Left kidney (tissue), 2 donors: ENCODE measurements around the gene IKBKG. TPM values are rescaled to one million over a fixed set of nuclear protein-coding genes. Genes with fewer than 3 reads are reported as not detected.
"Not testable (repeated sequence)": the region's sequence is repeated elsewhere in the genome, so short reads cannot be mapped to it uniquely, and the experiment has no call there.

Experiments used
- DNase-seq: peaks from one replicate; pipeline ENCODE4 v3.0.0-alpha.2; 2013
- polyA plus RNA-seq: library from polyadenylated mRNA; unstranded; fragments of 120-200 nt; gene quantifications from one replicate; pipeline ENCODE4 v1.2.1, GENCODE V29; 2013; ENCODE audit not compliant: insufficient read length

Gene IKBKG
- polyA plus RNA-seq, 1 donor = 14.0 TPM

DNA sequence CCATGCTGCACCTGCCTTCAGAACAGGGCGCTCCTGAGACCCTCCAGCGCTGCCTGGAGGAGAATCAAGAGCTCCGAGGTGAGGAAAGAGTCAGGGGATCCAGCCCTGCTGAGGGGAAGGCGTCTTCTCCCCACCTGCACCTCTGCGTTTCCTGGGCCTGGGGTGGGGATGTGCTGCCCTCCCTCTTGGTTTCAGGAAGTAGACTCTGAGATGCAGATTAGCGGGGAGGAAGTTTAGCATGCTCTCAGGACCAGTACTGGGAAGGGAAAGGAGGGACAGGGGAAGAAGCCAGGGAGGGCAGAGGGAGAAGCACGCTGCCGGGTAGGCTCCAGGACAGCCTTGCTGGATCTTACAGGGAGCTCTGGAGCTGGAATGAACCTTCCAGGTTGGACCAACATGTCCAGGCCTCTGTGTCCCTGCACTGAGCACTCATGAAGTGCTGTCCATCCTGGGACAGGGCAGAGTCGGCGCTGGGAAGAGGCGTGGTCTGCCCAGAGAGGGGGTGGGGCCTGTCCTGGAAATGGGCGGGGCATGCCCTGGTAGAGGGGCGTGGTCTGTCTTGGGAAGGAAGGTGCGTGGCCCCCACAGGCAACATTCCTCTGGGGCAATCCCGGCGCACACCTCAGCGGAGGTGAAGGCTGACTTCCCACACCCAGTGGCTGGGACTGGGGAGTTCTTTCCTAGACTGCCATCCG lies 4.8 kb downstream of the IKBKG start:
- not testable (repeated sequence) for DNase-seq

DNA sequence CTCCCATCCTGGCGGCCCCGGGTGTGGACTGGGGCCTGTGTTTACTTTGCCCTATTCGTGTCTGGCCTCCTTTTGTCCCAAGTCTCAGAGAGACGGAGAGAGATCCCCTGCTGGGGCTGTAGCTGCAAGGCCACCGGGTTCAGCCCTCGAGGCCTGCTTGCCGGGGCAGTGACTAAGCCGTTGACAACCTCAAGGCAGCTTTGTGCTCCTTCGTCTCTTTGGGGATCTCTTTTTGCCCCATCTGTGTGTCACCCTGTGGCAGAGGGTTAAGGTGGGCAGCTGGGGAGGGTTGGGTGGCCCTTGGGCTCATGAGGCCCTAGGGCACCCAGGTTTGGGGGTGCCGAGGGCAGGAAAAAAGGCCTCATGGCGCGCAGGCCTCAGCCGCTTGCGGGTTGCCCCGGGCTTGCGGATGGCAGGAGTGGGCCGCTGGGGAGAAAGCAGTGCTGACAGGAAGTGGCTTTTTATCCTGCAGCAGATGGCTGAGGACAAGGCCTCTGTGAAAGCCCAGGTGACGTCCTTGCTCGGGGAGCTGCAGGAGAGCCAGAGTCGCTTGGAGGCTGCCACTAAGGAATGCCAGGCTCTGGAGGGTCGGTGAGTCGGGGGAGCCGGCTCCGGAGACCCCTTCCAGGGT lies 10.8 kb downstream of the IKBKG start:
- not testable (repeated sequence) for DNase-seq

DNA sequence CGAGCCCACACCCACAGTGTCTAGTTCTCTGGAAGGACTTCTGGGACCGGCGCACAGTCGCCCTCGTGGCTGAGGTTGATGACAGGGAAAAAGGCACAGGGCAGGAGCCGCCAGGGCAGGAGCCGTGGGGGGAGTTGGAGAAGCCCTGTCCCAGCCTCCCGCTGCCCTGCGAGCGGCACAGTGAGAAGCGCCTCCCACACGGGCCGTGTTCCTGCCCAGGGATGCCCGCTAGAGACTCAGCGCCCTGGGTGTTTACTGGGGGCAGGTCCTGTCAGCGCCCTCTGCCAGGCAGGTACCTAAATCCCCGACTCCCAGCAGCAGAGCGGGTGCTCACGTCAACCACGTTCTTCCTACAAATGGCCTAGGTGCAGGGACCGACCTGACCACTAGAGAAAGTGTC lies 11.5 kb downstream of the IKBKG start:
- not testable (repeated sequence) for DNase-seq

DNA sequence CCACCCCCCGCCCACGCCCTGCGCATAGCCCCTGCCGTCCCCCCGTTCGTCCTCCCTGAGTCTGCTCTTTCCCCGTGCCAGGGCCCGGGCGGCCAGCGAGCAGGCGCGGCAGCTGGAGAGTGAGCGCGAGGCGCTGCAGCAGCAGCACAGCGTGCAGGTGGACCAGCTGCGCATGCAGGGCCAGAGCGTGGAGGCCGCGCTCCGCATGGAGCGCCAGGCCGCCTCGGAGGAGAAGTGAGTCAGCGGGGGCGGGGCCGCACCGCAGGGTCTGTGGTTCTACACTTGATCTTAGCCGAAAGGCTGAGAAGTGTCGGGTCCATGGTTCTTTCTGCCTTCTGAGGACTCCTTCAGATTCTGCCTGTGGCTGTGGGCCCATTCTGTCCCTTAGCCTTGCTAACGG lies 12.9 kb downstream of the IKBKG start:
- not testable (repeated sequence) for DNase-seq

DNA sequence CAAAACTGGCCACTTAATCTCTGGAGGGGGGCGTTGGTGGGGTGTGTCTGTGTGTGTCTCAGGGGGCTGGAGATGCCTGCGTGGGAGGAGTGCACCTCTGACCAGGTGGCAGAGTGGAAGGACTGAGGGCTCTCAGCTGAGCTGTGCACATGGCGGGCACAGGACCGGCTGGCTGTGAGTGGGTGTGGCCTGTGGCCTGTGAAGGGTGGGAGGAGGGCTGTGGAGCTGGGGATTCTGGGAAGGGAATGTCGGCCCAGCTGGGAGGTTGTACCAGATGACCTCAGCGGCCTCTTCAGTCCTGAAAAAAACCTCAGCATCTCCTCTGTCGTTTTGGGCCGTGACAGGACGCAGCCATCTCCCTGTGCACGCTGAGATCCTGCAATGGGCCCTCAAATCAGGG lies 14.9 kb downstream of the IKBKG start:
- not testable (repeated sequence) for DNase-seq

DNA sequence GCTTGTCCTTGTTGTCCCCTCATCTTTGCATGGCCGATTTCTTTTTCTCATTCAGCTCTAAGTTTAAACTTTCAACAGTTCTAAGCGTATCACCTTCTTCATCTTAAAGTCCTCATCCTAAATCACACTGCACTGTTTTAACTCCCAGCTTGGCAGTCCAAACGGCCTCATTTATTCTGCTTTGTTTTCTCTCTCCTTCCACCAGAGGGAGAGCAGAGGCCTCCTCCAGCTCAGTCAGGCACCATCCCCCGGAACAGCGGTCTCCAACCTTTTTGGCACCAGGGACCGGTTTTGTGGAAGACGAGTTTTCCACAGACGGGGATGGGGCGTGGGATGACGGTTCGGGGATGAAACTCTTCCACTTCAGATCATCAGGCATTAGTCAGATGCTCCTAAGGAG lies 22.9 kb downstream of the IKBKG start:
- DNase-seq = not testable (repeated sequence)

DNA sequence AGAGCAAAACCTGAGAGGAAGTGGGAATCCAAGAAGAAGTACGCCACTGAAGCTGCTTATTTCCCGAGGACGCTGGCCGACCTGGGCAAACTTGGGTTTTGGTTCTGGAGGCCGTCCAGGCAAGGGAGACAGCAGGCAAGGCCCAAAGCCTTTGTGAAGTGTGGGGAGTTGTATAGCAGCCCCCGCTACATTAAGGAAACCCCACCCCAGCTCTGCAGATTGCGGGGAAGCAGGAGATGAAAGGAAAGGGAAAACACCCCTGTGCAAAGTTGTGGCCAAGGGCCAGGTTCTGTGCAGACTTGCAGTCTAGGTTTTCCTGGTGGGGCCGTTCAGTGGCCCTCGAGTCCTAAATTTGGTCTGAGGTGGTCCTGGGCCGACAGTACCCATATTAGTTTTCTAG lies 25.6 kb downstream of the IKBKG start:
- not testable (repeated sequence) for DNase-seq

DNA sequence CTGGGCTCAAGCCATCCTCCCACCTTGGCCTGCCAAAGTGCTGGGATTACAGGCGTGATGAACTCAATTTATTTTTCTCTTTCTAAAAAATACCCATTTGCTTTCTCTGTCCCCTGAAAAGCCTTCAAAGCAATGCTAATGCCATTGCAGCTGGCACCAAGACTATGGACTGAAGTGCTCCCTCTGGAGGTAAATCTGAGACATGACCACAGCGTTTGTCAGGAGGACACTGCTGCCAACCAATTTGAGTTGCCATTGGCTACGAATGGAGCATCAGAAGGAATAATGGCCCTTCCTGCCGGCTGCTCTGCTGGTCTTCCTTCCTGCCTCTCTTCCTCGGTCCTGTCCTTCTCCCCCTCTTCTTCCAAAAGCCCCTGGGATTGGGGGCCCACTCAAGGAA lies 27.7 kb downstream of the IKBKG start:
- DNase-seq = not testable (repeated sequence)

DNA sequence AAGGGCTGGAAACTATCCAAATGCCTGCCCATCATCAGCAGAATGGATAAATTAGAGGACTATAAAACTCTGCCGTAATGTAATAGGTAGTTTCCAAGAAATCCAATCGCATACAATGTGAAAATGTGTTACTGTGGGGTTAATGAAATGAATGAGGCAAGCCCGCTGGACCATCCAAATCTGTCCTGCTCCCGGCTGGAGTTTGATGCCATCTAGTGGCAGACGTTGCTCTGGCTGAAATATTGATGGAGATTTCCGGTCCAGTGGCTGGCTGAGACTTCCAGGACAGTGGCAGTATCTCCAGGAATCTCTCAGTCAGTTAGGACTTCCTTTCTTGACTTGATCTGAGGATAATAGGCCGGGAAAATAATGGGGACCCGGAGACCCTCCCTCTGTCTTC lies 35.6 kb downstream of the IKBKG start:
- not testable (repeated sequence) for DNase-seq

DNA sequence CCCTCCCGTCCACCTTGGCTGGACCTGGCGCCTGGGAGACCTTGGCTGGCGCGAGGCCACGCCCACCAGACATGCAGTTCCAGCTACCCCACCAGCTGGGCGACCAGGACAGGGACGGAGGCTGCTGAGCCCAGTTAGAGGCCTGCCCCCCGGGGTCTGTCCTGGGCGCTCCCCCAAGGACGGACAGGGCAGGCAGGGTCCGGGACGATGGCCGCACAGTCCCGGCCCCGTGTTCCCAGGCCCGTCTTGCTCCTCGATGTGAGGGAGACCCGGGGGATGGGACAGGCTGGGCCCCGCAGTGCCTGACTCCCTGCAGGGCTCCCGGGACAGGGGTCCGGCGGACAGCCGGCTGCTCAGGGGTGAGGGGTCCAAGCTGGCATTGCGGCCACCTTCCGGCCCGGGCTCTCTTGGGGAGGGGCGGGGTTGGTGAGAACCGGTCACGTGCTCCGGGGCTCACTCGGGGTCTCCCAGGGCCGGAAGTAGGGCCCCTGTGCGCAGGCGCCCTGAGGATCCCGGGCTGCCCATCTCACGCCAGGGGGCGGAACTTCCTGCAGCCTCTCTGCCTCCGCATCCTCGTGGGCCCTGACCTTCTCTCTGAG lies 37.3 kb downstream of the IKBKG start, which contains the start of gene CTAG1A:
Gene CTAG1A, plus strand, starts transcription at position 549 of the 599 bp plus-strand sequence. CDS start 74 bp downstream, outside the sequence.
- DNase-seq = not testable (repeated sequence)

DNA sequence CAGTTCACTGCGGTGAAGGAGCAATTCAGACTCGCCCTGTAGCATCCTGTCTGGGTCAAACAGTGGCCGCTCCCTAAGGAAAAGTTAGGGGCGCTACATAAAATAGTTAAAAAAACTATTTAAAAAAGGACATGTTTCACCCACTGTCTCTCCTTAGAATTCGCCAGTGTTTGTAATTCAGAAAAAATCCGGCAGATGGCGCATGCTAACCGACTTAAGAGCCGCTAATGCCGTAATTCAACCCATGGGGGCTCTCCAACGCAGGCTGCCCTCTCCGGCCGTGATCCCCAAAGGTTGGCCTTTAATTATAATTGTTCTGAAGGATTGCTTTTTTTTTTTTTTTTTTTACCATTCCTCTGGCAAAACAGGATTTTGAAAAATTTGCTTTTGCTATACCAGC lies 43.0 kb downstream of the IKBKG start:
- not testable (repeated sequence) for DNase-seq

DNA sequence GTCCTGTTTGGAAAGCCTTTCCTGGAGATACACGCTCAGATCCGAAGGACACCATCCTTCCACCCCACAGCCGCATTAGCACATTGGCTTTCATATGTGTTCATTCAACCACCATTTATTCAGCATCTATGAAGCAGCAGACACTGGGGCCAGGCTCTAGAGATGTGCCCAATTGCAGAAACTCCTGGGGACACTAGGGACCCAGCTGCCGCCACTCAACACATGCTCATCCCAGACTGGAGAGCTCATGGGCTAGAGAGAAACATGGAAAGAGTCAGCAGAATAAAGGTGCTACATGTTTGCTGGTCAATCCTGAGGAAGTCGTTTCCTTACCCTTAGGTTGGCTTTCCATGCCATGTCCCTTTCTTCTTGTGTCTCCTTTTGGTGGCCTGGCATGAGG lies 45.1 kb downstream of the IKBKG start:
- DNase-seq = no peak

DNA sequence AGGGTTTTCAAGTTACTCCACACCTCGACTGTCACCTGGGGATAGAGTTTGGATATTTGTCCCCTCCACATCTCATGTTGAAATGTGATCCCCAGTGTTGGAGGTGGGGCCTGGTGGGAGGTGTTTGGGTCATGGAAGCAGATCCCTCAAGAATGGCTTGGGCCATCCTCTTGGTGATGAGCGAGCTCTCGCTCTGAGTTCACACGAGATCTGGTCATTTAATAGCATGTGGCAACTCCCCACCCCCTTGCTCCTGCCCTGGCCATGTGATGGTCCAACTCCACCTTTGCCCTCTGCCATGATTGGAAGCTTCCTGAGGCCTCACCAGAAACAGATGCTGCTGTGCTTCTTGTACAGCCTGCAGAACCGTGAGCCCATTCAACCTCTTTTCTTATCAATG lies 45.8 kb downstream of the IKBKG start:
- no peak for DNase-seq

DNA sequence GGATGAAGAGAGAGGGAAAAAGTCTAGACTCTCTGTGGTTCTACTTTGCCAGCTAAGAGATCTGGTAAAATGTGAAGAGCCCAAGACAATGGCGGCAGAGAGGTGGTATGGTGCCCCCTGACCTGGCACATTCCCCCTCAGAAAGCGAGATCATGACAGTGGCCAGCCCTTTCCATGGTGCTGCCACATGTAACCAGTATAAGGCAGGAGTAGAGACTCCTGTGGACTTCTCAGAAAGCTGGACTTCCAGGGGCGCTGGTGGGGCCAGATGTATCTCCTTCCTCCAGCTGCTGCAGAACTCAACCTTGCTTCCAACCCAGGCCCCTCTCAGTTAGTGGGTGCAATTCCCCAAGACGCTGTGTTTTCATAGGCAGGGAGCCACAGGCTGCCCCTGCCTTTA lies 47.1 kb downstream of the IKBKG start:
- no peak for DNase-seq

DNA sequence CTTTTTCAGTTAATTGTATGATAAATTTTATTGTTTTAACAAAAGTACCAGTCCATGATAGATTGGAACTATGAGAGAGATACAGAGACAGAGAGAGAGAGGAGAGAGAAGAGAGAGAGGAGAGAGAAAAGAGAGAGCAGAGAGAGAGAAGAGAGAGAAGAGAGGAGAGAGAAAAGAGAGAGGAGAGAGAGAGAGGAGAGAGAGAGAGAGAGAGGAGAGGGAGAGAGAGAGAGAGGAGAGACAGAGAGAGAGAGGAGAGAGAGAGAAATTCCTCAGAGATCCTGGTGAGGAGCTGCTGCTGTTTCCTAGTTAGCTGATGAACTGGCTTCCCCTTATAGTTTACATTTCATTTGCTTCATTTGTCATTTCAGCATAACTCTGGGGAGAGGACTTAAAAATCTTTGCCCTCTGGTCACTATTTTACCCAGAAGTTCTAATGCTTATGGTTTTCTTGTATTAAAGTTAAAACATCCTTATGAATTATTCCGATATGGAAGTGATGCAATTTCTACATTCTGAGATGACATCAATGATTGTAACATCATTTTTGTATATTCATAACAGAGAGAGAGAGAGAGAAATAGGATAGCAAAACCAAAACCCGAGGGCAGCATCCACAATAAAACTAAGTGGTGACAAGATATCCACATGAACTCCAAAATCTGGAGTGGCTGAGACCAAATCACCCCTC lies 48.3 kb downstream of the IKBKG start:
- DNase-seq = no peak

DNA sequence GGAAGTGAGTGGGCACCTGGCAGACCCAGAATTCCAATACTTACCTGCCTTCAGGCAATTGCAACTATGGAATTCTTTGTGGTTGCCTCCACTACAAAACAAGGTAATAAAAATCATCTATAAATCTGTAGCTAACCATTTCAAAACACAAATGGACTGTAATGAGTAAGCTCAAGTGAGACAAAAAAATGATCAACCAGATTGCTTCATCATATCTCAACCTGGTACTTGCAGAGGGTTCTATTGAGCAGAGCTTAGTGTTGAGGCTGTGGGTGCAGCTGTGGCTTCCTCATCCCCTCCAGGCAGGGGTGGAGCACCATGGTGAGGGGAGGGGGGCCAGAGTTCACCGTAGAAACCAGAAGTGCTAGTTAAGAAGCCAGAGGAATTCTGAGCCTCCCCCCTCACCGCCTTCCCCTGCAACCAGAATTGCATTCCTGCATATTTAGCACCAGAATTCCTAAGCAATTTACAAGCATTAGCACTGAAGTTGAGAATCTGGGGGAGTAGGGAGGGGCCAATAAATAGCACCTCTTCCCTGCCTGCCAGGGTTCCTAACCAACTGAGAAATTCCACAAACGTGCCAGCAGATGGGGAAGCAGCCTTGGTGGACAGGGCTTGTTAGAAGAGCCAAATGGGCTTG lies 49.0 kb downstream of the IKBKG start:
- peak; percentile 34 for DNase-seq

DNA sequence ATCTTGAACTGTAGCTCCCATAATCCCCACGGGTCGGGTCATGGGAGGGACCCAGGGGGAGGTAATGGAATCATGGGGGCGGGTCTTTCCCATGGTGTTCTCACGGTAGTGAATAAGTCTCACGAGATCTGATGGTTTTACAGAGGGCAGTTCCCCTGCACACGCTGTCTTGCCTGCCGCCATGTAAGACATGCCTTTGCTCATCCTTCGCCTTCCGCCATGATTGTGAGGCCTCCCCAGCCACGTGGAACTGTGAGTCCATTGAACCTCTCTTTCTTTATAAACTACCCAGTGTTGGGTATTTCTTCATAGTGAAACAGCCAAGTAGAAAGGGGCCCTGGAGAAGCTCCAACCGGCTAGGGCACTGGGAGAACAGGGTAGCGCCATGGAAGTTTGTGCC lies 49.8 kb downstream of the IKBKG start:
- DNase-seq = no peak

DNA sequence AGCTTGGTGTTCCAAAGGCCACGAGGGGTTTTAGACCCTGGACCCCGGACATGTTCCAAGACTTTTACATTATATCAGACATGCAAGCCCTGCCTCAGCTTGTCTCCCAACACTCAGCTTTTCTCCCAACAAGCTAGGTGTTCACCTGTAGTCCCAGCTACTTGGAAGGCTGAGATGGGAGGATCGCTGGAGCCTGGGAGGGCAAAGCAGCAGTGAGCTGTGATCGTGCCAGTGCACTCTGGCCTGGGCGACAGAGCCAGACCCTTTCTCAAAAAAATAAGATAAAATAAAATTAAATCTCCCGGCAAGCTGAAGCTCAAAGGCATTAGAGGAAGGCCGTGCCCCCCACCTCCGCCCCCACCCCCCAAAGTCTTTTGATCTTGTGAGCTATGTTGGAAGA lies 51.2 kb downstream of the IKBKG start:
- no peak for DNase-seq

DNA sequence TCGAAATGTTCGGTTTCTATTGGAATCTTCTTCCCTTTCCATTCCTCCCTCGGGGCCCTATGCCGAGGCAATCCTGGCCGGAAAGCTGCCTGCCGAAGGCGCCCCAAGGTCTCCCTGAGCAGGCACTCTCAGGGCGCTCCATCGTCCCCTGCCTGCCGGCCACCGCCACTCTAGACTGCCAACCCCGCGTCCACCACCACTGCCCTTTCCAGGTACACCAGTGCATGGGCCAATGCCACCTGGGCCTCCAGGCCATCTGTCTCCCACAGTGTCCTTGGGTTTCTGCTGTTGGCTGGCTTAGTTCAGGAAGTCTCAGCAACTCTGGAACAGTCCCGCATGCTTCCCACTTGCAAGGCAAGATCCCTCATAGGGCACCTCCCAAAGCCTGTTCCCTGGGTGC lies 52.1 kb downstream of the IKBKG start:
- DNase-seq = no peak

DNA sequence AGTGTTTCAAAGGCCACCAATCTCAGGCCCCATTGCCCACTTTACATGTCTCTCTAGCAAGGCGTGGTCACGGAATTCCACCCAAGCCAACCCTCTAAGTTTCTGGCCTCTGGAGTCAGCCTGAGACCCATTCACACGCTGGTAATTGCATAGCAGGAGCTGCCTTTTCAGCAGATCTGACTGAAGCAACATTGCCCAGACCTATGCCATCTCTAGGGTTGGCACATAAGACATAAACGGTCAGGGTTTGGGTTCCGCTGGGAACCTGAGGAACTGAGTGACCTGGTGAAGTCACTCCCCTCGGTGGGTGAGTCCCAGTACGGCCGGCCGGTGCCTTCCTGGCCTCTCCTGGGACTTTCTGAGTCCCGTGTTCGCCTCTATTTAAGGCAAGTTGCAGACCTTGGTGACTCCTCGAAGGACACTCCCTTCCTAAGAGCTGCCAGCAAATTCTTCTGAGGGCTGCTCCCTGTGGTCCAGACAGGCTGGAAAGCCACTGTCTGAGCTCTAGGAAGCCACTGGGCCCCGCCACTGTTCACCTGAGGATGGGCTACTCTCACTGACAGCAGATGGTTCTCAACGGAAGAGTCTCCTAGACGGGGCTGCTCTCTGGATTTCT lies 53.4 kb downstream of the IKBKG start:
- DNase-seq = no peak

DNA sequence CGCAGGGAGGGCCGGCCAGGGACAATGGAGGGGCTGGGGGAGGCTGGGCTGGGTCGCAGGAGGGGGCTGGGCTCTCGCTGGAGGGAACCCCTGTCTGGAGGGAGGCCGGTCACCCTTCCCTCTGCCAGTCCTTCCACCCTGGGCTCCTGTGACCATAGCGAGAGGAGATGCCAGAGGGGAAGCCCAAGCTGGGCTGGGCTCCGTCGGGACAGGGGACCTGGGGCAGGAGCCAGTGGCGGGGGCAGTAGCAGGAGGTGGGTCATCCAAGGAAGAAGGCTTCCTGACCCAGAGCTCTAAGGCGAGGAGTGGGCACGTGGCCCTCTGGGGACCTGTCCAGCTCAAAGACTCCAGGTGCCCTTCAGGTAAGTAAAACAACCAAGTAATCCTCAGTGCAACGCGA lies 54.8 kb downstream of the IKBKG start:
- DNase-seq = no peak
